ENCODE results near the gene PTPRN2.
"Not testable (repeated sequence)": the region's sequence is repeated elsewhere in the genome, so short reads cannot be mapped to it uniquely, and the experiment has no call there.

Gene PTPRN2

DNA sequence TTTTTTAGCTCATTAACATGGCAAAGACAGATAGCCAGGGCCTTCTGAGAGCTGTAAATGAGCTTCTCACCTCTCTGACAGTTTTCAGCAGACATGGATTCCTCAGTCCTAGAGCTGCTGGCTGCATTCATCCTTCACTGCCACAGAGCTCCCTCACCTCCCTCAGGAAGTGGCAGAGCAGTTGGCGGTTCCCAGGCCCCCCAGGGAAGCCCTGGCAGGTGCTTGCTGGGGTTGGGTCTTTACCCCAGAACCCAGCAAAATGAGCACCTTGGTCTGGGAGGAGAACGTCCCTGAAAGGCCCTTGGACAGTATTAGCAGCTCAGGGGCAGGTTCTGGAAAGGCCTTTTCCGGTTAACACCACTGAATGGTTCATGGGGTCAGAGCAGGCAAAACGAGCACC, 288.0 kb downstream of the PTPRN2 start:
- DNase-seq (ENCODE audit: low read depth): no peak

- no peak for DNase-seq (ENCODE audit: low read depth)
Measured at GRCh38 chr7:158296798-158297104, 290.9 kb downstream of the PTPRN2 start.

DNA sequence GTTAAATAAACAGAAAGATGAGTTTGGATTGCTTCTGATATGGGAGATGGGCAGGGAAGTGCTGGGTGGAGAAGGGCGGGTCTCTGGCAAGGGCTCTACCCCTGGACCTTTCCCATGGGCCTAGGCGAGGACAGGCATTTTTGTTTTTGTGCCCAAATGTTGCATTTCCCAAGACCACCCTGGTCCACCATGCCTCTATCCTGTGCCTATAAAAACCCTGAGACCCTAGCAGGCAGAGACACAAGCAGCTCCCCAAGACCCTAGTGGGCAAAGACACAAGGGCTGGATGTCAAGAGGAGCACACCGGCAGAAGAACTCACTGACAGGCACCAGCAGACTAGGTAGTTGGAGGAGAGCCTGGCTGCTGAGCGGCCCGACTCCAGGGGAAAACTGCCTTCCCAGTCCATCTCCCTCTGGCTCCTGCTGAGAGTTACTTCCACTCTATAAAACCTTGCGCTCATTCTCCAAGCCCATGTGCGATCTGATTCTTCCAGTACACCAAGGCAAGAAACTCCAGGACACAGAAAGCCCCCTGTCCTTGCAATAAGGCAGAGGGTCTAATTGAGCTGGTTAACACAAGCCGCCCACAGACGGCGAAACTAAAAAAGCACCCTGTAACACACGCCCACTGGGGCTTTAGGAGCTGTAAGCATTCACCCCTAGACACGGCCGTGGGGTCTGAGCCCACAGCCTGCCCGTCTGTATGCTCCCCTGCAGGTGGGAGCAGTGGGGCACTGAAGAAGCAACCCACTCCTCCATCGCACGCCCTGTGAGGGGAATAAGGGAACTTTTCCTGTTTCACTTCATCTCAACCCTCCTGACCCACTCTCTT, 291.4 kb downstream of the PTPRN2 start:
- DNase-seq (ENCODE audit: low read depth): no peak

DNA sequence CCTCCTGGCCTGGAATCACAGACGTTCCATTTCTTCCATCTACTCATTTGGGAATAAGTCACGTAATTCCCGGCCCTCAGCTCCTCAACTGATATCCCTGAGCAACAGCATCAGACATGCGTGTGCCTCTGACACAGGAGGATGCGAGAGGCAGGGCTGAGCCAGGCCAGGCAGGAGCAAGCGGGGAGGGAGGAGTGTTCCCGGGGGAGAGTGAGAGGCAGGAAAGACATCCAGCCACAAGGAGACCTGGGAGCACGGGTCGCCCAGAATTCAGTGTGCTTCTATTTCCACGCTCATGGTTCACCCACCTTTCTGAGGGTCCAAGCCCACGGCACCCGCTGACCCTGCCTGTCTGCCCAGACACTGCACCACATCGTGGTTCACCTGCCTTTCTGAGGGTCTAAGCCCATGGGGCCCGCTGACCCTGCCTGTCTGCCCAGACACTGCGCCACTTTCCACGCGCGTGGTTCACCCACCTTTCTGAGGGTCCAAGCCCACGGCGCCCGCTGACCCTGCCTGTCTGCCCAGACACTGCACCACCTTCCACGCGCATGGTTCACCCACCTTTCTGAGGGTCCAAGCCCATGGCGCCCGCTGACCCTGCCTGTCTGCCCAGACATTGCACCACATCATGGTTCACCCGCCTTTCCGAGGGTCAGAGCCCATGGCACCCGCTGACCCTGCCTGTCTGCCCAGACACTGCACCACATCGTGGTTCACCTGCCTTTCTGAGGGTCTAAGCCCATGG, 293.0 kb downstream of the PTPRN2 start:
- not testable (repeated sequence) for DNase-seq (ENCODE audit: low read depth)

GRCh38 chr7:158292948-158293347, 294.7 kb downstream of the PTPRN2 start:
- DNase-seq (ENCODE audit: low read depth): no peak

DNA sequence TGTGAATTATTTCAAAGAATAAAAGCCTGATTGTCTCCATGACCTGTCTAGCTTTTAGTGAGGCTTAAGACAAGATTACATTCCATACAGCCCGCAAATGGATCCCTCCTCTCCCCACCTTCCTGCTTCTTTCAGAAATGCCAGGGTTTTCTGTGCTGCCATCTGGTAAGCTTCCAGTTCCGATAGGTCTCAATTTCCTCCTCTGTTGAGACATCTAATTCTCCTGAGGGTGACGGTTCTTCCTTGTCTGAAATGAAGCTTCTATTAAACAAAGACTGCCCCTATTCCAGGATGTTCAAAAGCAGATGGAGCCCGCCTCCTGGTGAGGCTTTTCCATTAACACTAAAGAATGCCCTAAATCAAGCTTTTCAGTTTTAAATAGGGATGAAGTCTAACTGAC, 295.6 kb downstream of the PTPRN2 start:
- DNase-seq (ENCODE audit: low read depth): no peak

DNA sequence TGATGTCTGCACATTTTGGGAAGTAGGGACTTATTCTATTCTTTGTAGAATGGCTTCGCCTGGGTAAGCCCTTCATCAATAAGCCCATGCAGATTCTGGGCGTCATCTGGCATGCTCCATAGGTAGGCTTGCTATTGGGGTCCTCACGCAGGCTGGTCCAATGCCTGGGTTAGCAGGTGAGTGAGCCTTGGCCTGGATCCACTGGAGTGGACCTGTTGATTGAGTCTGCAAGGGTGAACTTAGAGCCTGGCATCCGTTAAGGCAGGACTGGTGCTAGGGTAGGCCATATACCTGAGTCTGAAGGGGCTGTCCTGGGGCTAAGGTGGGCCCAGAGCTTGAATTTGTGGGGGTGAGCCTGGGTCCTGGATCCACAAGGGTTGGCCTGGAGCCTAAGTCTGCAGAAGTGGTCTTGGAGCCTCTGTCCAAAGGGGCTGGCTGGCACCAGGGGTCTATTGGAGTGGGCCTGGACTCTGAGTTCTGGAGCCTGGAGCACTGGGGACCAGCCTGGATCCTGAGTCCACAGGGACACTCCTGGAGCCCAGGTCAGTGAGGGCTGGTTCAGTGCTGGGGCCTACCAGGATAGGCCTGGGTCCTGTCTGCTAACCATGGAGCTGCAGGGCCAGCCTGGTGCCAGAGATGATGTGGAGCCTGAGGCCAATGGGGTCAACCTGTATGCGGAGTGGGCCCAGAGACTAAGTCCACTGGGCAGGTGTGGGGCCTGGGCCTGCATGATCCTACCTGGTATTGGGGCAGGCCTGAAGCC, 297.7 kb downstream of the PTPRN2 start:
- no peak for DNase-seq (ENCODE audit: low read depth)

DNA sequence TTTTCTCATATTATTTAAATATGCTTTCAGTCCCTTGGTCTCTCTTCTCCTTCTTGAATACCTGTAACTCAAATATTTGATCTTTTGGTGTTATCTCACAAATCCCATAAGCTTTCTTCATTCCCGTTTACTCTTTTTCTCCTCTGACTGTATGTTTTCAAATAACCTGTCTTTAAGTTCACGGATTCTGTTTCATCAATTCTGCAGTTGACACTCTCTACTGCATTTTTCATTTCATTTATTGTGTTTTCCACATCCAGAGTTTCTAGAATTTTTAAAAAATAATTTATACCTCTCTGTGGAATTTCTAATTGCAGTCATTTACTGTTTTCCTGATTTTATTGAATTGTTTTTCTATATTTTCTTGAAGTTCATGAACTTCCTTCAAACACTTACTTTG, 298.4 kb downstream of the PTPRN2 start:
- no peak for DNase-seq (ENCODE audit: low read depth)

- DNase-seq (ENCODE audit: low read depth): no peak
Measured at GRCh38 chr7:158286210-158286609, 301.4 kb downstream of the PTPRN2 start.

GRCh38 chr7:158285383-158285770, 302.2 kb downstream of the PTPRN2 start:
- no peak for DNase-seq (ENCODE audit: low read depth)

GRCh38 chr7:158284617-158285382, 302.8 kb downstream of the PTPRN2 start:
- DNase-seq (ENCODE audit: low read depth): no peak

- DNase-seq (ENCODE audit: low read depth): no peak
Measured at GRCh38 chr7:158284121-158284520, 303.5 kb downstream of the PTPRN2 start.

- no peak for DNase-seq (ENCODE audit: low read depth)
Measured at GRCh38 chr7:158283016-158283974, 304.3 kb downstream of the PTPRN2 start.

DNA sequence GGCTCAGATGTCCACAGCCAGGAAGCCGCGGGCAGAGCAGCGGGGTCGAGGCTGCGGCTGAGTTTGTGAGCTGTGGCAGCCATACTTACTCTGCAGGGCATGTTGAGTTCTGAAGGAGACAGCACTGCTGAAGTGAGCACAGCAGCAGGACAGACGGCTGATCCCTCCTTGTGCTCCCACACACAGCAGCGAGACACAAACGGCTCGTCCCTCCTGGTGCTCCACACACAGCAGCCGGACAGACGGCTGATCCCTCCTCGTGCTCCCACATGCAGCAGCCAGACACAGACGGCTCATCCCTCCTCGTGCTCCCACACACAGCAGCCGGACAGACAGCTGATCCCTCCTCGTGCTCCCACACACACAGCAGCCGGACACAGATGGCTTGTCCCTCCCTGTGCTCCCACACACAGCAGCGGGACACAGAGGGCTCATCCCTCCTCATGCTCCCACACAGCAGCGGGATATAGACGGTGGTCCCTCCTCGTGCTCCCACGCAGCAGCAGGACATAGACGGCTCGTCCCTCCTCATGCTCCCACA, 305.1 kb downstream of the PTPRN2 start:
- no peak for DNase-seq (ENCODE audit: low read depth)

- DNase-seq (ENCODE audit: low read depth): no peak
Measured at GRCh38 chr7:158281441-158281840, 306.2 kb downstream of the PTPRN2 start.

- DNase-seq (ENCODE audit: low read depth): no peak
Measured at GRCh38 chr7:158280448-158281144, 307.0 kb downstream of the PTPRN2 start.

DNA sequence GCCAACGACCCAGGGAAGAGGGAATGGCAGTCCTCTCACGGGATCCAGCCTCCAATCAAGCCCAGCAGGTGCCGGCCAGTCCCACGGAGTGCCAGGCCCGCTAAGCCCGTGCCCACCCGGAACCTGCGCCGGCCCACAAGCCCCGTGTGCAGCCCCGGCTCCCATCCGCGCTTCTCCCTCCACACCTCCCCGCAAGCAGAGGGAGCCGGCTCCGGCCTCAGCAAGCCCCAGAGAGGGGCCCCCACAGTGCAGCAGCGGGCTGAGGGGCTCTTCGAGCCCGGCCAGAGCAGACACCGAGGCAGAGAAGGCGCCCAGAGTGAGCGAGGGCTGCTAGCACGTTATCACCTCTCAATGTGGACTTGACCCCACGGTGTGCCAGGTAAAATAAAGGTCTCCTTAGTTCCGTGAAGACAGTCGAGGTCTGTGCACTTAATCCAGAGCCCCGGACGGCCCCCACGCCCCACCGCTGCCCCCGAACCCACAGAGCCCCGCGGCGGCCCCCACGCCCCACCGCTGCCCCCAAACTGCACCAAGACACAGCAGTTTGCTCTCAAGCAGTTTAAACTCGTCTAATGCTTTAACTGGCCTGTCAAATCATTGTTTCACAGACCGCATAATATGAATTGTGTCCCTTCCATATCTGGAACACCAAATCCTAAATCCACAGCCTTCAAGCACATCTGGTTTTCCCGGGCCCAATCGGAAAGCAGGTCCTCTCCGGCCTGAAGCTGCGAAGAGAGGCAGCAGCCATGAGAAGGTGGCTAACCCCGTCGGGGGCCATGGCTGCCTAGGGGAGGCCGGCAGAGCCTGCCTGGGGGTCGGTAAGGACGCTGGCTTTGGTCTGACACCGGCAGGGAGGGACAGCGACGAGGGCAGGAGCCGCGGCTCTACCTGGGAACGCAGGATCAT, 307.8 kb downstream of the PTPRN2 start:
- DNase-seq (ENCODE audit: low read depth): no peak

DNA sequence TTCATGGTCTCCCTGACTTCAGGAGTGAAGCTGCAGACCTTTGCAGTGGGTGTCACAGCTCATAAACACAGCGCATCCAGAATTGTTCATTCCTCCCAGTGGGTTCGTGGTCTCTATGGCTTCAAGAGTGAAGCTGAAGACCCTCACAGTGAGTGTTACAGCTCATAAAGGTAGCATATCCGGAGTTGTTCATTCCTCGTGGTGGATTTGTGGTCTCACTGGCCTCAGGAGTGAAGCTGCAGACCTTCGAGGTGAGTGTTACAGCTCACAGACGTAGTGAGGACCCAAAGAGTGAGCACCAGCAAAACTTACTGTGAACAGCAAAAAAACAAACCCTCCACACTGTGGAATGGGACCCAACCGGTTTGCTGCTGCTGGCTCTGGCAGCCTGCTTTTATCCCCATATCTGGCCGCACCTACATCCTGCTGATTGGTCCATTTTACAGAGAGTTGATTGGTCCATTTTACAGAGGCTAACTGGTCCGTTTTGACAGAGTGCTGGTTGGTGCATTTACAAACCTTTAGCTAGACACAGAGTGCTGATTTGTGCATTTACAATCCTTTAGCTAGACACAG, 308.8 kb downstream of the PTPRN2 start:
- DNase-seq (ENCODE audit: low read depth): no peak

All from CMK (cell line).